ENCODE results near the gene PLEKHG4B.

DNA sequence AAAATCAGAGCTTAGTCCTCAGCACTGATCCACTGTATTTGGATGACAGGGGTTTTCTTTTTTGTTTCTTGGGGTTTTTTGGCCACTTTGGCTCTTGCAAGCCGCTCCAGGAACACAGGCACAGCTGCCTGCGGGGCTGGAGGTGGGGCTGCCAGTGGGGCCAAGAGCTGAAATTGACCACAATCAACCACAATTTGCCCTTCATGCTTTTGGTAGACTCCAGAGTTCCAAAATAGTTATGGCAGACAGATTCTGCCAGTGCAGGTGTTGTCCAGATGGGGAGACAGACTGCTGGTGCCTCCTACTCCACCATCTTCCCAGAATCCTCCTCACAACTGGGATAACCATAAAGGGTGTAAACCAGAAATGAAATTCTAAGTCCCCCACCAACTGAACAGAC, 36.5 kb downstream of the PLEKHG4B start:
- TF ChIP-seq, protein P1, sequence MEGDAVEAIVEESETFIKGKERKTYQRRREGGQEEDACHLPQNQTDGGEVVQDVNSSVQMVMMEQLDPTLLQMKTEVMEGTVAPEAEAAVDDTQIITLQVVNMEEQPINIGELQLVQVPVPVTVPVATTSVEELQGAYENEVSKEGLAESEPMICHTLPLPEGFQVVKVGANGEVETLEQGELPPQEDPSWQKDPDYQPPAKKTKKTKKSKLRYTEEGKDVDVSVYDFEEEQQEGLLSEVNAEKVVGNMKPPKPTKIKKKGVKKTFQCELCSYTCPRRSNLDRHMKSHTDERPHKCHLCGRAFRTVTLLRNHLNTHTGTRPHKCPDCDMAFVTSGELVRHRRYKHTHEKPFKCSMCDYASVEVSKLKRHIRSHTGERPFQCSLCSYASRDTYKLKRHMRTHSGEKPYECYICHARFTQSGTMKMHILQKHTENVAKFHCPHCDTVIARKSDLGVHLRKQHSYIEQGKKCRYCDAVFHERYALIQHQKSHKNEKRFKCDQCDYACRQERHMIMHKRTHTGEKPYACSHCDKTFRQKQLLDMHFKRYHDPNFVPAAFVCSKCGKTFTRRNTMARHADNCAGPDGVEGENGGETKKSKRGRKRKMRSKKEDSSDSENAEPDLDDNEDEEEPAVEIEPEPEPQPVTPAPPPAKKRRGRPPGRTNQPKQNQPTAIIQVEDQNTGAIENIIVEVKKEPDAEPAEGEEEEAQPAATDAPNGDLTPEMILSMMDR (IDR thresholded peaks at IDR 0.05) = no peak
- TF ChIP-seq, protein P2, sequence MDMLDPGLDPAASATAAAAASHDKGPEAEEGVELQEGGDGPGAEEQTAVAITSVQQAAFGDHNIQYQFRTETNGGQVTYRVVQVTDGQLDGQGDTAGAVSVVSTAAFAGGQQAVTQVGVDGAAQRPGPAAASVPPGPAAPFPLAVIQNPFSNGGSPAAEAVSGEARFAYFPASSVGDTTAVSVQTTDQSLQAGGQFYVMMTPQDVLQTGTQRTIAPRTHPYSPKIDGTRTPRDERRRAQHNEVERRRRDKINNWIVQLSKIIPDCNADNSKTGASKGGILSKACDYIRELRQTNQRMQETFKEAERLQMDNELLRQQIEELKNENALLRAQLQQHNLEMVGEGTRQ (IDR thresholded peaks at IDR 0.05; ENCODE audit: borderline replicate concordance, low read depth, low read length) = no peak
- TF ChIP-seq RFX5 (IDR thresholded peaks at IDR 0.05; ENCODE audit: low read length) = no peak
- no peak for TF ChIP-seq EZH2phosphoT487 (IDR thresholded peaks at IDR 0.05; ENCODE audit: borderline replicate concordance, low read depth)
- TF ChIP-seq, protein P3, sequence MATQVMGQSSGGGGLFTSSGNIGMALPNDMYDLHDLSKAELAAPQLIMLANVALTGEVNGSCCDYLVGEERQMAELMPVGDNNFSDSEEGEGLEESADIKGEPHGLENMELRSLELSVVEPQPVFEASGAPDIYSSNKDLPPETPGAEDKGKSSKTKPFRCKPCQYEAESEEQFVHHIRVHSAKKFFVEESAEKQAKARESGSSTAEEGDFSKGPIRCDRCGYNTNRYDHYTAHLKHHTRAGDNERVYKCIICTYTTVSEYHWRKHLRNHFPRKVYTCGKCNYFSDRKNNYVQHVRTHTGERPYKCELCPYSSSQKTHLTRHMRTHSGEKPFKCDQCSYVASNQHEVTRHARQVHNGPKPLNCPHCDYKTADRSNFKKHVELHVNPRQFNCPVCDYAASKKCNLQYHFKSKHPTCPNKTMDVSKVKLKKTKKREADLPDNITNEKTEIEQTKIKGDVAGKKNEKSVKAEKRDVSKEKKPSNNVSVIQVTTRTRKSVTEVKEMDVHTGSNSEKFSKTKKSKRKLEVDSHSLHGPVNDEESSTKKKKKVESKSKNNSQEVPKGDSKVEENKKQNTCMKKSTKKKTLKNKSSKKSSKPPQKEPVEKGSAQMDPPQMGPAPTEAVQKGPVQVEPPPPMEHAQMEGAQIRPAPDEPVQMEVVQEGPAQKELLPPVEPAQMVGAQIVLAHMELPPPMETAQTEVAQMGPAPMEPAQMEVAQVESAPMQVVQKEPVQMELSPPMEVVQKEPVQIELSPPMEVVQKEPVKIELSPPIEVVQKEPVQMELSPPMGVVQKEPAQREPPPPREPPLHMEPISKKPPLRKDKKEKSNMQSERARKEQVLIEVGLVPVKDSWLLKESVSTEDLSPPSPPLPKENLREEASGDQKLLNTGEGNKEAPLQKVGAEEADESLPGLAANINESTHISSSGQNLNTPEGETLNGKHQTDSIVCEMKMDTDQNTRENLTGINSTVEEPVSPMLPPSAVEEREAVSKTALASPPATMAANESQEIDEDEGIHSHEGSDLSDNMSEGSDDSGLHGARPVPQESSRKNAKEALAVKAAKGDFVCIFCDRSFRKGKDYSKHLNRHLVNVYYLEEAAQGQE (IDR thresholded peaks at IDR 0.05; ENCODE audit: low read depth, low read length) = no peak
- TF ChIP-seq SMC3 (IDR thresholded peaks at IDR 0.05; ENCODE audit: low read depth, low read length) = no peak
- no peak for TF ChIP-seq TEAD4 (IDR thresholded peaks at IDR 0.05; ENCODE audit: borderline replicate concordance, insufficient read depth)
- TF ChIP-seq EP300 (IDR thresholded peaks at IDR 0.05; ENCODE audit: borderline replicate concordance in 1 of 2, low read depth in 1 of 2, low read length in 1 of 2) = no peak
- no peak for TF ChIP-seq POLR2AphosphoS5 (IDR thresholded peaks at IDR 0.05; ENCODE audit: low read depth, low read length)
- no peak for TF ChIP-seq JUND (IDR thresholded peaks at IDR 0.05)

All from SK-N-SH (cell line).